Endodermal cell (in vitro differentiated cells): Measurements from ENCODE around the gene MRTFA. TPM values are rescaled to one million over a fixed set of nuclear protein-coding genes. Genes with fewer than 3 reads are reported as not detected.

Source experiments
- DNase-seq: peaks from one replicate; pipeline ENCODE4 v3.0.0-alpha.2; 2017
- H3K27ac ChIP-seq: 2 replicates; pipeline ENCODE4 v1.5.1; 2013; ENCODE audit warnings: mild to moderate bottlenecking, low read depth, low read length, moderate library complexity
- H3K27me3 ChIP-seq: 2 replicates; pipeline ENCODE4 v1.6.1; 2013; ENCODE audit warnings: mild to moderate bottlenecking, low read length, moderate library complexity; ENCODE audit not compliant: insufficient read depth, control insufficient read depth, poor library complexity, severe bottlenecking
- H3K36me3 ChIP-seq: 2 replicates; pipeline ENCODE4 v1.7.0; 2013; ENCODE audit warnings: mild to moderate bottlenecking, low read length, moderate library complexity; ENCODE audit not compliant: control insufficient read depth, insufficient read depth
- H3K4me1 ChIP-seq: one replicate; pipeline ENCODE4 v1.7.0; 2013; ENCODE audit warnings: low read length; ENCODE audit not compliant: control insufficient read depth, insufficient read depth
- H3K4me3 ChIP-seq: 2 replicates; pipeline ENCODE4 v1.5.1; 2013; ENCODE audit warnings: mild to moderate bottlenecking, low read length, moderate library complexity
- H3K9ac ChIP-seq: 2 replicates; pipeline ENCODE4 v1.6.1; 2013; ENCODE audit warnings: mild to moderate bottlenecking, low read length, moderate library complexity; ENCODE audit not compliant: poor library complexity, severe bottlenecking; ENCODE audit errors: extremely low read depth
- H3K9me3 ChIP-seq: 2 replicates; pipeline ENCODE4 v1.6.1; 2013; ENCODE audit warnings: mild to moderate bottlenecking, low read length, moderate library complexity; ENCODE audit not compliant: control insufficient read depth
- H3K27ac Mint-ChIP-seq: 2 replicates; pipeline ENCODE4 v1.8.0; 2020; ENCODE audit warnings: mixed read lengths
- H3K27me3 Mint-ChIP-seq: 2 replicates; pipeline ENCODE4 v1.8.0; 2021; ENCODE audit warnings: mild to moderate bottlenecking, mixed read lengths; ENCODE audit not compliant: insufficient read depth
- H3K36me3 Mint-ChIP-seq: 2 replicates; pipeline ENCODE4 v1.8.0; 2020; ENCODE audit warnings: low read depth, mixed read lengths
- H3K4me1 Mint-ChIP-seq: 2 replicates; pipeline ENCODE4 v1.8.0; 2020; ENCODE audit warnings: mixed read lengths
- H3K4me3 Mint-ChIP-seq: 2 replicates; pipeline ENCODE4 v1.8.0; 2020; ENCODE audit warnings: mild to moderate bottlenecking, moderate library complexity, mixed read lengths
- H3K9me3 Mint-ChIP-seq: 2 replicates; pipeline ENCODE4 v1.8.0; 2020; ENCODE audit warnings: mild to moderate bottlenecking, mixed read lengths
- CTCF ChIP-seq: fragments of 200-600 bp; sonication (generic); conservative IDR thresholded peaks from 2 replicates; pipeline ENCODE4 v1.5.0; 2021; ENCODE audit warnings: antibody characterized with exemption, mild to moderate bottlenecking
- WGBS, 2 experiments: methylation state at CpG; one replicate each; pipeline versions ENCODE4 v1.1.5 to v1.1.7; 2013; ENCODE audit warnings: missing lambda C conversion rate in 2 of 2, mixed read lengths in 1 of 2; ENCODE audit not compliant: insufficient coverage in 1 of 2, insufficient read length in 1 of 2; 5-methylcytosine and 5-hydroxymethylcytosine counted together
- total RNA-seq, 2 donors: library from RNA; stranded (reverse); fragmentation: NEBNext Ultra II Directional in 1 of 2; extraction: Animal tissue kit (Norgen Biotek cat#: 25700) in 1 of 2; gene quantifications; 2 replicates in 1 of 2; 3 replicates in 1 of 2; pipeline ENCODE4 v1.2.1, GENCODE V29; 2021

The MRTFA gene
- total RNA-seq, 2 donors from 2014 or later = 43.3 to 44.7 TPM

- WGBS, 2 experiments = 92 to 100% methylated on average over 1 to 3 of the region's 3 CpGs
- no peaks in the 10 kb centered on the region for H3K27me3 ChIP-seq
- H3K4me1 ChIP-seq = peaks cover 11% of the 10 kb centered on the region
- H3K4me3 ChIP-seq = peak overlapping the region; percentile 50
- no peaks in the 10 kb centered on the region for H3K36me3 ChIP-seq
- no peaks in the 10 kb centered on the region for H3K27me3 Mint-ChIP-seq
- TF ChIP-seq CTCF = no peak
- no peak for DNase-seq
- peak overlapping the region; percentile 5 for H3K27ac Mint-ChIP-seq
- no peaks in the 10 kb centered on the region for H3K9me3 Mint-ChIP-seq
- H3K9ac ChIP-seq = no peak overlapping the region
- no peaks in the 10 kb centered on the region for H3K9me3 ChIP-seq
- H3K4me1 Mint-ChIP-seq = peaks cover 29% of the 10 kb centered on the region
- no peak overlapping the region for H3K27ac ChIP-seq
- H3K36me3 Mint-ChIP-seq = peaks cover 5% of the 10 kb centered on the region
- no peak overlapping the region for H3K4me3 Mint-ChIP-seq
Observed at GRCh38 chr22:40594346-40594745, 42.2 kb downstream of the MRTFA start.

- no peak for TF ChIP-seq CTCF
- H3K4me1 ChIP-seq = peaks cover 11% of the 10 kb centered on the region
- peak overlapping the region; percentile 23 for H3K27ac Mint-ChIP-seq
- H3K4me3 Mint-ChIP-seq = no peak overlapping the region
- no peaks in the 10 kb centered on the region for H3K9me3 ChIP-seq
- H3K4me1 Mint-ChIP-seq = peaks cover 29% of the 10 kb centered on the region
- no peak overlapping the region for H3K27ac ChIP-seq
- H3K27me3 Mint-ChIP-seq = no peaks in the 10 kb centered on the region
- H3K36me3 ChIP-seq = peaks cover 6% of the 10 kb centered on the region
- DNase-seq = no peak
- peaks cover 6% of the 10 kb centered on the region for H3K36me3 Mint-ChIP-seq
- no peaks in the 10 kb centered on the region for H3K27me3 ChIP-seq
- no peak overlapping the region for H3K9ac ChIP-seq
- H3K4me3 ChIP-seq = peak overlapping the region; percentile 50
- no peaks in the 10 kb centered on the region for H3K9me3 Mint-ChIP-seq
- 84 to 93% methylated on average over 2 to 5 of the region's 5 CpGs for WGBS, 2 experiments
Observed at GRCh38 chr22:40593460-40594273, 42.9 kb downstream of the MRTFA start.

- 84 to 95% methylated on average over 2 of the region's 2 CpGs for WGBS, 2 experiments
- no peak for DNase-seq
- Mint-ChIP-seq H3K4me3 (no peak overlapping the region), H3K27ac (no peak overlapping the region), H3K27me3 (no peaks in the 10 kb centered on the region), H3K4me1 (peaks cover 24% of the 10 kb centered on the region), H3K9me3 (no peaks in the 10 kb centered on the region), H3K36me3 (peaks cover 6% of the 10 kb centered on the region)
- Histone ChIP-seq H3K4me3 (no peak overlapping the region), H3K36me3 (peaks cover 6% of the 10 kb centered on the region), H3K9me3 (no peaks in the 10 kb centered on the region), H3K27ac (no peak overlapping the region), H3K27me3 (no peaks in the 10 kb centered on the region), H3K9ac (no peak overlapping the region), H3K4me1 (peaks cover 11% of the 10 kb centered on the region)
- TF ChIP-seq CTCF = no peak
Observed at GRCh38 chr22:40592352-40593113, 44.0 kb downstream of the MRTFA start.
